ENCODE data around the gene COLEC11.

The COLEC11 gene

GRCh38 chr2:3664118-3664517, 69.2 kb downstream of the COLEC11 start:
- H3K4me3 ChIP-seq (ENCODE audit: low read depth, low read length) = no peak overlapping the region
- DNase-seq (ENCODE audit: low read depth) = no peak
- TF ChIP-seq CTCF (IDR thresholded peaks at IDR 0.05; ENCODE audit: control insufficient read depth, extremely low read depth, insufficient read depth) = no peak

- TF ChIP-seq CTCF (IDR thresholded peaks at IDR 0.05; ENCODE audit: control insufficient read depth, extremely low read depth, insufficient read depth) = no peak
- no peak overlapping the region for H3K4me3 ChIP-seq (ENCODE audit: low read depth, low read length)
- no peak for DNase-seq (ENCODE audit: low read depth)
These were observed 70.0 kb downstream of the COLEC11 start for GRCh38 chr2:3664925-3665324.

DNA sequence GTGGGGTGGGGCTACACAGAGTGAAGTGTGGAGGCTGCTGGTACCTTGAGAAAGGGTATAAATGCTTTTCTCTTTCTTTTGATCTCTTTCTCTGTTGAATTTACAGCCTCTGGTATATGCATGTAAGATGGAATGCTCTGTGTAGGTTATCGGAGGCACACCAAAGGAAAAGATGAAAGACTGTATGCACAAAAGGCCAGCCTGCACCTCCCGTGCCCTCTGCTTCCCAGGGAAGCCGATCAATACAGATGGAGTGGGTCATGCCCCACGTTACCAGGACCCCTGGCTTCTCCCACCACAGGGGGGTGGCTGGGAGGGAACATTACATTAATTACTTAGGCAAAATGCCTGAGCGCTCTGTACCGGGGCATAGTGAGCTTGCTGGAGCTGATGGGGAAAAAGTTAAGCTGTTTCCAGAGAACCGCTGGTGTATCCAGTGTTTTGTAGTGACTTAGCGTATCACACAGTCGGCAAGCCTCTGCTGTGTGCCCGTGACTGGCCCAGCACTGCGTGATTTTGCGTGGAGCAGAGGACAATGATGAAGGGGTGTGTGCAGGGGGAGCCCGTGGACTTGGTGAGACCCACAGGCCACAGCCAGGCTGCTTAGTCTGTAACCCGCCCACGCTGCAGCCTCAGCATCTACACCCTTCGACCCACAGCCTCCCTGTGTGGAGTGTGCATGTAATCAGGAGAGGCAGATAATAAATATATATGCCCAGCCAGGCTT, 71.1 kb downstream of the COLEC11 start:
- no peak overlapping the region for H3K4me3 ChIP-seq (ENCODE audit: low read depth, low read length)
- no peak for TF ChIP-seq CTCF (IDR thresholded peaks at IDR 0.05; ENCODE audit: control insufficient read depth, extremely low read depth, insufficient read depth)
- no peak for DNase-seq (ENCODE audit: low read depth)

- no peak for TF ChIP-seq CTCF (IDR thresholded peaks at IDR 0.05; ENCODE audit: control insufficient read depth, extremely low read depth, insufficient read depth)
- DNase-seq (ENCODE audit: low read depth) = no peak
- no peak overlapping the region for H3K4me3 ChIP-seq (ENCODE audit: low read depth, low read length)
These were observed 71.7 kb downstream of the COLEC11 start for GRCh38 chr2:3666613-3666975.

GRCh38 chr2:3667151-3667631, 72.3 kb downstream of the COLEC11 start:
- H3K4me3 ChIP-seq (ENCODE audit: low read depth, low read length) = no peak overlapping the region
- no peak for TF ChIP-seq CTCF (IDR thresholded peaks at IDR 0.05; ENCODE audit: control insufficient read depth, extremely low read depth, insufficient read depth)
- DNase-seq (ENCODE audit: low read depth) = no peak

GRCh38 chr2:3669656-3670055, 74.7 kb downstream of the COLEC11 start:
- TF ChIP-seq CTCF (IDR thresholded peaks at IDR 0.05; ENCODE audit: control insufficient read depth, extremely low read depth, insufficient read depth) = no peak
- DNase-seq (ENCODE audit: low read depth) = no peak
- no peak overlapping the region for H3K4me3 ChIP-seq (ENCODE audit: low read depth, low read length)

DNA sequence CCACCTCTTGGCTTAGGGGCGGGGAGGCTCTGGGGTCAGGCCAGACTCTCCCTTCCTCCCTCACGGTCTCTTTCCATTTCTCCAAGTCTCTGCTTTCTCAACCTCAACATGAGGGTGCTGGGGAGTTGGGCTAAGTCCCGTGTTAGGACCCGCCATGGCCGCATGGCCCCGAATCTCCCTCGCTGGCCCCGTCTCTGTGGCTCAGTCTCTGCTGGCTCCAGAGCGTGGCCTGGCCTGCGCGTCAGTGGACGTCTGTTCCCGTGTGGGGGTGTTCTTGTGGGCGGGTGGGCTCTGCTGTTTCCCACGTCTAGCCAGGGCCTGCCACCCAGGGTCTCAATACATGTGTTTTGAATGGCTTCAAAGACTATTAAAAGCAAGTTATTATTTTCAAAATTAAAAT, 75.5 kb downstream of the COLEC11 start:
- DNase-seq (ENCODE audit: low read depth) = no peak
- TF ChIP-seq CTCF (IDR thresholded peaks at IDR 0.05; ENCODE audit: control insufficient read depth, extremely low read depth, insufficient read depth) = no peak
- no peak overlapping the region for H3K4me3 ChIP-seq (ENCODE audit: low read depth, low read length)
